ENCODE data around the gene TFIP11. TPM values are rescaled to one million over a fixed set of nuclear protein-coding genes. Genes with fewer than 3 reads are reported as not detected.

The TFIP11 gene
- total and polyA plus RNA-seq, 12 donors = 18.8 to 25.5 (median 23.0) TPM

- no peaks in the 10 kb centered on the region for H3K27me3 ChIP-seq
- H3K36me3 ChIP-seq = peaks cover 0 to 19% (median 0%) of the 10 kb centered on the region in 9 donors
- intact Hi-C loops (cut with DNase I) = no loop called here
- H3K27ac ChIP-seq = peak overlapping the region in 6 of 10 donors; percentile 15 to 84 (median 46)
- no peak overlapping the region for H3K4me3 ChIP-seq
- TF ChIP-seq CTCF (IDR thresholded peaks at IDR 0.05) = no peak
- H3K4me1 ChIP-seq = peaks cover 10 to 67% (median 55%) of the 10 kb centered on the region in 9 donors
- 89 to 94% methylated on average over 7 of the region's 7 CpGs for WGBS, 2 donors
- H3K9me3 ChIP-seq = no peaks in the 10 kb centered on the region
- no peak for ATAC-seq
- no peak for DNase-seq
Observed at GRCh38 chr22:26547426-26547825, 35.2 kb upstream of the TFIP11 start.

DNA sequence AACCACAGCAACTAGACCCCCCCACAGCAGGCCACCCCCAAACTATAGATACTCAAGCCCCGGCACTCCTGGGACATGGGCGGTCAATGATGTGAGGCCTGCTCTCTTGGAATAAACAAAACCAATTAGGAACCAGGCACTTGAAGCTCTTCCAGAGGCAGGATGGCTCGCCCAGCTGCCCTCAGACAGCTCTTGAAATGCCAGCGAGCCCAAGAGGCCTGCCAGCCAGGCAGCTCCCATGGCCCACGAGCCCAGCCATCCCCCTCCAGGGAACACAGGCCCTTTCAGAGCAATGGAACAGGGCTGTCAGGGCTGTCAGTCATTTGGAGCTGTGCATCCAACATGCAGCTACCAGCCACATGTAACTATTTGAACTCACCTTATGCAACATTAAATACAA, 34.0 kb upstream of the TFIP11 start:
- H3K4me1 ChIP-seq = peaks cover 10 to 65% (median 52%) of the 10 kb centered on the region in 9 donors
- H3K27me3 ChIP-seq = no peaks in the 10 kb centered on the region
- ATAC-seq = peak; percentile 57 to 90 (median 68)
- intact Hi-C loops (cut with DNase I) = no loop called here
- no peaks in the 10 kb centered on the region for H3K9me3 ChIP-seq
- peak; percentile 65 for DNase-seq
- H3K27ac ChIP-seq = peak overlapping the region; percentile 1 to 84 (median 50)
- WGBS, 2 donors = 47 to 65% methylated on average over 5 of the region's 5 CpGs
- H3K4me3 ChIP-seq = no peak overlapping the region
- no peak for TF ChIP-seq CTCF (IDR thresholded peaks at IDR 0.05)
- peaks cover 0 to 28% (median under 1%) of the 10 kb centered on the region in 9 donors for H3K36me3 ChIP-seq

DNA sequence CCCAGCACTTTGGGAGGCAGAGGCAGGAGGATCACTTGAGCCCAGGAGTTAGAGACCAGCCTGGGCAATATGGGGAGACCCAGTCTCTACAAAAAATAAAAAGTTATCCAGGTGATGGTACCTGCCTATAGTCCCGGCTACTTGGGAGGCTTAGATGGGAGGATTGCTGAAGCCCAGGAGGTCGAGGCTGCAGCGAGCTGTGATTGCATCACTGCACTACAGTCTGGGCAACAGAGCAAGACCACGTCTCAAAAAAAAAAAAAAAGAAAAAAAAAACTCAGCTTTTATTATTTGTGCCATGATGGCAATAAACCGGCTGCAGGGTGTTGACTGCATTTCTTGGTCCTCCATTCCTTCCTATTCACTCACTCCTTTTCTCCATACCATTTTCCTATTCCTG, 33.6 kb upstream of the TFIP11 start:
- H3K9me3 ChIP-seq = no peaks in the 10 kb centered on the region
- H3K4me3 ChIP-seq = no peak overlapping the region
- peaks cover 0 to 32% (median 5%) of the 10 kb centered on the region in 9 donors for H3K36me3 ChIP-seq
- H3K27ac ChIP-seq = peak overlapping the region in 9 of 10 donors; percentile 1 to 84 (median 53)
- H3K27me3 ChIP-seq = no peaks in the 10 kb centered on the region
- intact Hi-C loops (cut with DNase I) = no loop called here
- WGBS, 2 donors = 73 to 78% methylated on average over 5 of the region's 5 CpGs
- DNase-seq = no peak
- no peak for ATAC-seq
- no peak for TF ChIP-seq CTCF (IDR thresholded peaks at IDR 0.05)
- H3K4me1 ChIP-seq = peaks cover 10 to 61% (median 48%) of the 10 kb centered on the region in 9 donors

DNA sequence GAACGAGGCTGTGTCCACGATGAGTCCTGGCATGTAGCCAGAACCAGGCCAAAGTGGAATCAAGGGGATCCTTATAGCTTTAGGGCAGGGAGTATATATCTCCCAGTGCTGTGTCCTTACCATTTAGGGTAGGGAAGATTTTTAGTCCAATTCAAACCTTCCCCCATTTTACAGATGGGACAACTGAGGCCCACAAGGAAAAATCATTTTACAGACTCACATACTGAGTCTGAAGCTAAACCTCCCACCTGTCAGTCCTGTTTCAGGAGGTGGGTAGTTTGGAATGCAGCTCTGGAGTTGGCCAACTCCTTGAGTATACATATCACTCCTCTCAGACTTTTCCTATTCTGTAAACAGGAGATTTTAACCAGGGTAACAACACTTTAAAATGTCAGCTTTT, 33.1 kb upstream of the TFIP11 start:
- WGBS, 2 donors = 41 to 55% methylated on average over 2 of the region's 2 CpGs
- H3K4me1 ChIP-seq = peaks cover 6 to 56% (median 44%) of the 10 kb centered on the region in 9 donors
- no peak for TF ChIP-seq CTCF (IDR thresholded peaks at IDR 0.05)

More for the DNA sequence above, 33.1 kb upstream of the TFIP11 start:
- H3K27me3 ChIP-seq = no peaks in the 10 kb centered on the region
- DNase-seq = no peak
- intact Hi-C loops (cut with DNase I) = no loop called here
- no peaks in the 10 kb centered on the region for H3K9me3 ChIP-seq
- peaks cover 0 to 37% (median 9%) of the 10 kb centered on the region in 9 donors for H3K36me3 ChIP-seq
- H3K4me3 ChIP-seq = no peak overlapping the region
- no peak for ATAC-seq
- H3K27ac ChIP-seq = peak overlapping the region in 7 of 10 donors; percentile 29 to 84 (median 61)

Data from heart right ventricle (tissue), 16 donors.